Testis (tissue), 3 donors: Measurements from ENCODE around the gene C10orf105. TPM values are rescaled to one million over a fixed set of nuclear protein-coding genes. Genes with fewer than 3 reads are reported as not detected.

Source experiments
- DNase-seq: peaks from one replicate; pipeline ENCODE4 v3.0.0-alpha.2; 2019
- H3K27ac ChIP-seq, 2 donors: fragments of 200-600 bp; sonication (generic); one replicate each; pipeline ENCODE4 v1.5.1; 2019
- H3K27me3 ChIP-seq: fragments of 200-600 bp; sonication (generic); one replicate; pipeline ENCODE4 v1.5.1; 2019
- H3K36me3 ChIP-seq: fragments of 200-600 bp; sonication (generic); one replicate; pipeline ENCODE4 v1.5.1; 2017; ENCODE audit warnings: low read depth; ENCODE audit errors: missing control alignments
- H3K4me1 ChIP-seq: fragments of 200-600 bp; sonication (generic); one replicate; pipeline ENCODE4 v1.5.1; 2019
- H3K4me3 ChIP-seq, 2 donors: fragments of 200-600 bp; sonication (generic); one replicate each; pipeline ENCODE4 v1.5.1; 2017 to 2019
- H3K9me3 ChIP-seq: fragments of 200-600 bp; sonication (generic); one replicate; pipeline ENCODE4 v1.5.1; 2017
- POLR2A ChIP-seq: fragments of 450-650 bp; IDR thresholded peaks from one replicate; pipeline ENCODE4 v1.6.1; 2017; ENCODE audit warnings: antibody characterized with exemption, mild to moderate bottlenecking, moderate library complexity
- WGBS, 2 donors: methylation state at CpG; one replicate each; pipeline ENCODE4 v1.1.5; 2018; 5-methylcytosine and 5-hydroxymethylcytosine counted together
- intact Hi-C: fragments of 100-400 bp; cut with DNase I; formaldehyde crosslinking; loops from one replicate; pipeline ENCODE4 v1.15.1; 2023; ENCODE audit warnings: low total_unique reads
- polyA plus RNA-seq: library from polyadenylated mRNA; stranded (reverse); fragments of 350-450 nt; fragmentation: Illumina TruSeq; extraction: RNeasy Lipid Tissue Mini Kit (QIAGEN cat#74804); gene quantifications from one replicate; pipeline ENCODE4 v1.2.3, GENCODE V29; 2014; ENCODE audit warnings: low read depth, low replicate concordance; ENCODE audit not compliant: insufficient read depth
- total RNA-seq, 2 donors: library from RNA; depleted of rRNA; stranded (reverse); fragments of >200 nt; gene quantifications; one replicate each; pipeline ENCODE4 v1.2.3, GENCODE V29; 2016
- TF ChIP-seq, protein P1 (sequence below), 3 experiments: fragments of 450-650 bp in 2 of 3; fragments of 200-600 bp in 1 of 3; sonication (generic) in 1 of 3; IDR thresholded peaks; one replicate each; pipeline ENCODE4 v1.5.1; 2016 to 2019; ENCODE audit warnings: antibody characterized with exemption in 3 of 3, mild to moderate bottlenecking in 2 of 3, moderate library complexity in 1 of 3

Gene C10orf105
- total and polyA plus RNA-seq, 3 donors from 2014 or later, result 0.47 to 1.7 (median 0.87) TPM

DNA sequence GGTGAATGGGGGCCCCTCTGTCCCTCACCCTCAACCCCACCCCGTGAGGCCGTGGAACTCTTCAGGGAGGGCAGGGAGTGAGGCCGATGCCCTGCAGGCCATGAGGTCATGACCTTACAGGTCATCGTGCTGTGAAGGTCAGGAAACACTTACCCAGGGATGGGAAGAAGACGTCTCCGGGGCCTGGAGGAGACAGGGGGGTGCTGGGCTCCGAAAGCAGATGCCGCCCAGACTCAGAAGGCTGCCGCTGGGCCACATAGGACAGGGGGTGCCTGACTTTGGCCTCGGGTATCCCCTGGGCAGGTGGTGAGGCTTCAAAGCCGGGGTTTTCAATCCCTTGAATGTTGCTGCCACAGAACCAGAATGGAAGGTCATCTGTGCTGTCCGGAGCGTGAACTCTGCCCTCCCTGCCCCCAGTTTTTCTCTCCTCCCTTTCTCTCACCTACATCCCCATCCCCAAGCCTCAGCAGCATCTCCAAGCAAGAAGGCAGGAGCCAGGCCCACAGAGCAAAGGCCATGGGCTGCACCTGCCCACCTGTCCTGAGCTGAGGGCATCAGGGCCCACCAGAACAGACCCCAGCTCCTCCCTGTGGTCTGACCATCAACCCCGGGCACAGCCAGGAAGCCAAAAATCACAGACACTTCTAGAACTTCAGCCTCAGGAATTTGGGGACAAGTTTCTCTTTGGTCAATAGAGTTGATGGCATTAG, 32.1 kb upstream of the C10orf105 start:
- intact Hi-C loops, result no loop called here
- Histone ChIP-seq H3K27ac (no peak overlapping the region), H3K27me3 (no peaks in the 10 kb centered on the region), H3K4me1 (peaks cover 25% of the 10 kb centered on the region), H3K4me3 (no peak overlapping the region), H3K9me3 (no peaks in the 10 kb centered on the region), H3K36me3 (no peaks in the 10 kb centered on the region)
- TF ChIP-seq POLR2A, result no peak
- TF ChIP-seq, protein P1, sequence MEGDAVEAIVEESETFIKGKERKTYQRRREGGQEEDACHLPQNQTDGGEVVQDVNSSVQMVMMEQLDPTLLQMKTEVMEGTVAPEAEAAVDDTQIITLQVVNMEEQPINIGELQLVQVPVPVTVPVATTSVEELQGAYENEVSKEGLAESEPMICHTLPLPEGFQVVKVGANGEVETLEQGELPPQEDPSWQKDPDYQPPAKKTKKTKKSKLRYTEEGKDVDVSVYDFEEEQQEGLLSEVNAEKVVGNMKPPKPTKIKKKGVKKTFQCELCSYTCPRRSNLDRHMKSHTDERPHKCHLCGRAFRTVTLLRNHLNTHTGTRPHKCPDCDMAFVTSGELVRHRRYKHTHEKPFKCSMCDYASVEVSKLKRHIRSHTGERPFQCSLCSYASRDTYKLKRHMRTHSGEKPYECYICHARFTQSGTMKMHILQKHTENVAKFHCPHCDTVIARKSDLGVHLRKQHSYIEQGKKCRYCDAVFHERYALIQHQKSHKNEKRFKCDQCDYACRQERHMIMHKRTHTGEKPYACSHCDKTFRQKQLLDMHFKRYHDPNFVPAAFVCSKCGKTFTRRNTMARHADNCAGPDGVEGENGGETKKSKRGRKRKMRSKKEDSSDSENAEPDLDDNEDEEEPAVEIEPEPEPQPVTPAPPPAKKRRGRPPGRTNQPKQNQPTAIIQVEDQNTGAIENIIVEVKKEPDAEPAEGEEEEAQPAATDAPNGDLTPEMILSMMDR (IDR thresholded peaks at IDR 0.05), result no peak
- DNase-seq, result no peak
- 86 to 96% methylated on average over 3 to 14 of the region's 14 CpGs for WGBS, 2 donors

DNA sequence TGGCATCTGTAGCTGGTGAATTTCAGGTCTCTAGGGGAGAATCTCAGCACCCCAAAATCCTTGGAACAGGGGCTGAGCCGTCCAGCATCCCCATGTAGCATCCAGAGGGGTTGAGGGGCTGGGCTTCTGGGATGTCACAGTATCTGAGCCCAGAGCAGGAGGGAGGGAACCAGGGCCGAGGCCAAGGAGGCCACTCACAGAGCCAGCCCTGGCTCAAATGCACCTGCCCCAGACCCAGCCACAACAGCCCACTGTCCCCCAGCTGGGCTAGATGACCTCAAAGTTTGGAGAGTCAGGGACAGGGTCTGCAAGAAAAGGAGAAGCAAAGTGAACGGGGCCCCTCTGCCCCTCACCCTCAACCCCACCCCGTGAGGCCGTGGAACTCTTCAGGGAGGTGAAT, 31.4 kb upstream of the C10orf105 start:
- Histone ChIP-seq H3K4me1 (peaks cover 30% of the 10 kb centered on the region), H3K27ac (no peak overlapping the region), H3K9me3 (no peaks in the 10 kb centered on the region), H3K4me3 (no peak overlapping the region), H3K27me3 (no peaks in the 10 kb centered on the region), H3K36me3 (no peaks in the 10 kb centered on the region)
- no peak for DNase-seq
- intact Hi-C loops, result no loop called here
- no peak for TF ChIP-seq POLR2A
- TF ChIP-seq, protein P1 (IDR thresholded peaks at IDR 0.05), result no peak
- 82 to 96% methylated on average over 4 to 5 of the region's 5 CpGs for WGBS, 2 donors

DNA sequence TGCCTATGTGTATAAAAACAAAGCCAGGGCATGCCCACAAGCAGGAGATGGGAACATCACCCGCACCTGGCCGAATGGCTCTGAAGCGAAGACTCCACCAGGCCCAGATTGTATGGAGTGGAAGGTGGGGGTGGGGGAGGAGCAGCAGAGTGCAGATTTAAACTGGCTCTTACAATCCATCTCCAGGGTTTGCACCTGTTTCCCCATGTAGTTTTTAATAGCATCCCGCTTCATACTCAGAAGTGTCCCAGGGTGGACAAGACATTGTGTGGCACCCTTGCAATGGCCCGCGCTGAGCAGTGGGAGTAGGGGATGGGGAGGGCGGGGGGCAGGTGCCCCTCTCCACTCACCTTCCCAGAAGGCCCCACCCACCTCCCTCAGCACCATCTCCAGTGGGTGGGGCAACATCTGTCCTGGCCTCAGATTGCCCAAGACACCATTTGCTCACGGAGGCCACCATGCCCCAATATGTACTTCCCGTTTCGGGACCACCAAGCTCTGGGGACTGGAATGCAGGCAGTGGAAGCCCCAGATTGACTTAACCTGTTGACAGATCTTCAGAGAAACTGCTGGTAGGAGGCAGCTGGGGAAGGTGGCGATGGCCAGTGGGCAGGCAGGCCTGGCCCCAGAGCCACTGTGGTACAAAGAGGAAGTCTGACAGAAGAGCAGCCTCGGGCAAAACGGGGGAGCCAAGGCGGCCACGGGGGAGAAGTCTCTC, 30.7 kb upstream of the C10orf105 start:
- H3K4me3 ChIP-seq, result no peak overlapping the region
- H3K27me3 ChIP-seq, result no peaks in the 10 kb centered on the region
- TF ChIP-seq, protein P1 (IDR thresholded peaks at IDR 0.05), result no peak
- TF ChIP-seq POLR2A, result no peak
- intact Hi-C loops, result no loop called here
- peaks cover 30% of the 10 kb centered on the region for H3K4me1 ChIP-seq
- no peaks in the 10 kb centered on the region for H3K36me3 ChIP-seq
- DNase-seq, result no peak
- no peaks in the 10 kb centered on the region for H3K9me3 ChIP-seq
- WGBS, 2 donors, result 85 to 93% methylated on average over 12 to 15 of the region's 15 CpGs
- H3K27ac ChIP-seq, result no peak overlapping the region

DNA sequence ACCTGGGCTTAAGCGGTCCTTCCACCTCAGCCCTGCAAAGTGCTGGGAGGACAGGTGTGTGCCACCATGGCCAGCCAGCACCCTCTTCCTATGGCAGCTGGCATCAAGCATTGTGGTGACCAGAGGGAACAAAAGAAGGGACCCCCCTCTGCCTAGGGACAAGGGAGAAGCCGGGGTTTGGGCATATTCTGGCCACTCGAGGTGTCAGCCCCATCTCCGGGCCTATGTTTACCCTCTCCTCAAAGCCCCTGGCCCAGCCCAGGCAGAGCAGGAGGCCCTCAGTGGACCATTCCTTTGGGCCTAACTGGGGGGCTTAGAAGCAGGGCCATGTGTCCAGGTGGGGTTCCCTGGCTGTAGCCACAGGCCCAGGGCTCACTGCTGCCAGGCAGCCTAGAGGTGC, 29.8 kb upstream of the C10orf105 start:
- peak overlapping the region; percentile 13 to 62 for H3K27ac ChIP-seq
- no peak for DNase-seq
- no peak for TF ChIP-seq POLR2A
- TF ChIP-seq, protein P1 (IDR thresholded peaks at IDR 0.05), result no peak
- peaks cover 30% of the 10 kb centered on the region for H3K4me1 ChIP-seq
- no peaks in the 10 kb centered on the region for H3K27me3 ChIP-seq
- no peaks in the 10 kb centered on the region for H3K9me3 ChIP-seq
- intact Hi-C loops, result no loop called here
- WGBS, 2 donors, result 77 to 79% methylated on average over 1 to 4 of the region's 4 CpGs
- no peaks in the 10 kb centered on the region for H3K36me3 ChIP-seq
- no peak overlapping the region for H3K4me3 ChIP-seq
